NCI-H187 treated with DMSO at 0.1 percent for 48 hours (cell line): Measurements from ENCODE around the gene KLHL14.
"Not testable (repeated sequence)": the region's sequence is repeated elsewhere in the genome, so short reads cannot be mapped to it uniquely, and the experiment has no call there.

Experiments used
- DNase-seq: peaks from one replicate; lab custom pipeline; 2025; lab: John Stamatoyannopoulos, UW

KLHL14 gene

DNA sequence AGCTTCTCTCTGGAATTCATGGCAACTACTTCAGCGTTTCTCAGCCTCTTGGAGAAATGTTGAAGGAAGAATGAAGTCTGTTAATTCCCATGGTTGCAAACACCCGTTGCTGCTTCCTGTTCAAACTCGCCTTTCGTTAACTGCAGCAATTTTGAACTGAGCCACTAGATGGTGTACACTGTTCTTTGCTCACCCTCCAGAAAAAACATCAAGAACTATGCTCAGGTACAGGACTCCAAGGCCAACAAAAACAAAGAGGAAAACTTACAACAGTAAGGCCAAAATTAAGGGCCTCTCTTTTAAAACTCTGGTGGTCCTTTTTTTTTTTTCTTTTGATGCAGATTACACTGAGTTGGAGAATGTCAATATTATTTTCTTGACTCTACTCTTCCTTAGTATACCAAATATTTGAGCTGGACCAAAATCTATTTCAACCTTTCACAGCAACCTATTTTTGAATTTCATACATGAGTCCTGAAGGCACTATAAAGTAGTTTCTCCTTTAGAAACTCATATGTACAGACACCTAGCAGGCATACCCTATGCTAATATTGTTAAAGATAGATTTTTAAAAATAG is 58.2 kb downstream of the KLHL14 start:
- DNase-seq = peak; percentile 23

DNA sequence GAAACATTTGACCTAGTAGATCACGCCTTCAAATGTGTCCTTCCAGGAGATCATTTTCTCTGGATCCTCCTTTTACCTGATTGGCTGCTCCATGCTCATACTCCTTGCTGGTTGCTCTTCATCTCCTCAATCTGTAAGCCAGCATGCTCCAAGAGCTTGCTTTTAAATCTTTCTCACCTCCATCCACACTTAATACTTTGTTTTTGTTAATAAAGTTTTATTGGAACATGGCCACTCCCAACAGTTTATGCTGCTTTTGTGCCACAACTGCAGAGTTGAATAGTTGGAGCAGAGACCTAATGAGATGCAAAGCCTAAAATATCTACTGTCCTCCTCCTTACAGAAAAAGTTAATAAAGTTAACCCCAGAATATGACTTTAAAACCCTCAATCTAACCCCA is 60.0 kb downstream of the KLHL14 start:
- DNase-seq = no peak

DNA sequence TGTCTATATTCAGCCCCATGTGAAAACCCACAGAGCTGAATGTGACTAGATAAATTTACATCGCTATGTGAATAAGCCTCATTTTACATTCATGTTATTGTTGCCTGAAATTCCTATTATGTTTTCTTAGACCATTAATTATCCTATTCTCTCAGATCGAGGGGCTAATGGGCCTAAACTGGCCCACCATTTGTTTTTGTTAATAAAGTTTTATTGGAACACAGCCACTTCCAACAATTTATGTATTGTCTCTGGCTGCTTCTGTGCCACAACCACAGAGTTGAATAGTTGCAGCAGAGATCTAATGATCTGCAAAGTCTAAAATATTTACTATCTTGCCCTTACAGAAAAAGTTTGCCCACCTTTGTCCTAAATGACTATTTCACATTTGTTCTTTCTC is 61.0 kb downstream of the KLHL14 start:
- DNase-seq = no peak

- DNase-seq = no peak
These were observed 65.2 kb downstream of the KLHL14 start for GRCh38 chr18:32707586-32707985.

- DNase-seq = no peak
These were observed 65.7 kb downstream of the KLHL14 start for GRCh38 chr18:32707147-32707546.

- no peak for DNase-seq
These were observed 71.5 kb downstream of the KLHL14 start for GRCh38 chr18:32701313-32701712.

DNA sequence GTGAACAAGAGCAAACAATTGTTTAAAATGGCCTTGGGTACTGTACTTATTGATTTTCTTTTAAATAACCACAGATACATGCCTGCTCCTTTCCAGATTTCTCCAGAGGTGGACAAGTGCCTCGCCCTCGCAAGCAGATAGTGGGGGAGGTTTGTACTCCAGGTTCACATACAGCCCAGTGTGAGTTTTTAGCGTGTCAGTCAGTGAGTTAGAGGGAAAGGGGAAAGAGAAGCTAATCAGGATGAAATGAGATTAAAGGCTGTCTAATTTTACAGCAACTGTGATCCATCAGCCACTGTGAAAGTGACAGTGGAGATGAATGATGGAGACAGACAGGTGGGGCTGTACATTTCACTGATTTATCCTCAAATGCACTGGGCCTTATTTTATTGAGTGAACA is 74.7 kb downstream of the KLHL14 start:
- no peak for DNase-seq

DNA sequence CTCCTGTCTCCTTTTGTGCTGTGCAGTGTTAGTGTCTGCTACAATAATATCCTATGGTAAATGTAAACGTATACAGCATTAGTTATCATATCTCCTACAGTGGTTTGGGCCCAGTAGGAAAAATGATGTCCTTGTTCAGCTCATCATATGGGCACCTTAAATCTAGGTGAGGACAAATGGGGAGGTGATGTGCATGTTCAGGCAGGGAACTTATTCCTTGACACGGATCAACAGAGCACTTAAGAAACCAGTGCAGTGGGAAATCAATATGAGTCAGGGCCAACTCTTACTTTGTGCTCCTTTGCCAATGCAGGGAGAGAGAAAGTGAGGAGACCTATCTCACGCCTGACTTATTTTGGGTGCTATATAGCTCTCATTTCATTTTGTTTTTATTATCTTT is 76.4 kb downstream of the KLHL14 start:
- no peak for DNase-seq

DNA sequence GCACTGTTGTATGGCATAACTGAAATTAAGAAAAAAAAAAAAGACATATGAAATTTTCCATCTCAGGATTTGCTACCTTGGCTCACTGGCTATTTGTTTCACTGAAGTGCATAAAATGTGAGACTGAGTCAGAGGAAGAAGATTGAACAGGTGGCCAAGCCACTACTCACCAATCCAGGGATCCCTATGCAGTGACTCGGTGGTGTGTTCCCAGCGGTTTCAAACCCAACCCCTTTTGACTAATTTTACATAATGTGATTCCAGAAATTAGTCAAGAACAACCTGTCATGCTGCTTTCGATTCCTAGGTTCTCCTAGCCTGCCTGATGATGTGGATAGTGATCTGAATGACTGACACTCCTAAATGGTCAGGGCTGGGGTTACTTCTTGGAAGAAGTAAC is 77.3 kb downstream of the KLHL14 start:
- no peak for DNase-seq

- no peak for DNase-seq
These were observed 84.0 kb downstream of the KLHL14 start for GRCh38 chr18:32688821-32689220.

DNA sequence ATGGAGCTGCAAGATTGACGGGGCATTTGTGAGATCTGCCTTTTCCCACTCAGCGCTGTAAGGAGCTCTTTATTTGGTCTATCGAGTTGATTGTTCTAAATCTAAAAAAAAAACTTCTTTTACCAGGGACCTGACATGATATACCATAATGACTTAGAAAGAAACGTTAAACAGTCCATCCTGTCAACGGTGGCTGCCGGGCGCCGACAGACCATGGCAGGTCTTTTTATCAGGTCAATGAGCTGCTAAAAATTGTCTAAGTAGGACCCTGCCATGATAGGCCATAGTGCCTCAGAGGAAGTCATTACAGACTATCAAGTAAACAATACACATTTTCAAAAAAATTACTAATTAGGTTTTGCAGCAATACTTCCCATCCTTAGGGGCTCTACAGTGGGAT is 87.9 kb downstream of the KLHL14 start:
- no peak for DNase-seq

GRCh38 chr18:32684096-32684495 is 88.7 kb downstream of the KLHL14 start:
- DNase-seq = no peak

DNA sequence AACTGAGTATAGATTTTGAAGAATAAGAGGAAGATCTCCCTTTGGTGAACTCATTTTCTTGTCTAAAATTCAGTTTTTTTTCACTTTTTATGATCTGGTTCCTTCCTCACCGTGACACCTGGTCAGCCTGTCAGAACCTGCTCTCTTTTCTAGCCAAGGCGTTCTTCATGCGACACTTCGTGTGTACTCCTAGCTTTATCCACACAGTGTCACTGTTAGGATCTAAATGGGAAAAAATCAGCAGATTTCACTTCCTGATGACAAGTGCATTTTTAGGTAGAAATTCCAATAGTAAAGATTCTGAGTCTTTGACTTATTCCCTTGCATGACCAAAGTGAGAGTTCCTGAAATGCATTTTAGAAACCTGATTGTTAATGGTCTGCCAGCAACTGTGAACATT is 89.8 kb downstream of the KLHL14 start:
- DNase-seq = no peak

DNA sequence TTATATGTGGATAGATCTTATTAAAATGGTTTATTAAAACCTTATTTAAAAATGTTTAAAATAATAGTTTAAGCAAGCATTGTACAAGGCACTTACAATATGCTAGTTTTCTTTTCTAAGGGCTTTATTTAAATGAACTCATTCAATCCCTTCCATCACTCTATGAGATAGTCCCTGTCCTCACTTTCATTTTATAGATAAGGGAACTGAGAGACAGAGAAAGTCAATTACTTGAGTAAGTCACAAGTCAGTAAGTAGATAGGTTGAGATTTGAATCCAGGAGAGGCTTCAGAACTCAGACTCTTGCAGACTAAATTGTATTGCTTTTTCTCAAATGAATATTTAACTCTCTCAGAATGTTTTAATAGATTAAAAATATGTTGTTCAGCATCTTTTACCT is 95.2 kb downstream of the KLHL14 start:
- no peak for DNase-seq

DNA sequence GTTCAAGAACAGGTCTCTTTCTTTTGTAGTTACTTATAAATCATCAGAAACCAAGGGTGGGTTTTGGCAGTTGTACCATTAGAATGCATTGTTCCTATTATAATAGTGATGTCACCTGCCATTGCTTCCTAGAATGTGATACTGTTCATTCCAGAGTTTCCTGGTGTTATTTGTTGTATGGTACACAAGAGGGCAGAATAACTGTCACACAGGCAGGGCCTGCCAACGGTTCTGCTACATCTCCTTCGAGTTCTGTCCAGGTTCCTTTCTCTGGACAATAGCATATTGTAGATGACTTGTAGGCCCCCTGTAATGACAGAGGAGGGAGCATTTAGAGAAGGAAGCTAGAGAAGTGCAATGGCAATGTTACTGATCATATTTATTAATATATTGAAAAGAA is 98.3 kb downstream of the KLHL14 start:
- no peak for DNase-seq

- no peak for DNase-seq
These were observed 100.4 kb downstream of the KLHL14 start for GRCh38 chr18:32672398-32672797.

- no peak for DNase-seq
These were observed 102.1 kb downstream of the KLHL14 start for GRCh38 chr18:32670727-32671126.

DNA sequence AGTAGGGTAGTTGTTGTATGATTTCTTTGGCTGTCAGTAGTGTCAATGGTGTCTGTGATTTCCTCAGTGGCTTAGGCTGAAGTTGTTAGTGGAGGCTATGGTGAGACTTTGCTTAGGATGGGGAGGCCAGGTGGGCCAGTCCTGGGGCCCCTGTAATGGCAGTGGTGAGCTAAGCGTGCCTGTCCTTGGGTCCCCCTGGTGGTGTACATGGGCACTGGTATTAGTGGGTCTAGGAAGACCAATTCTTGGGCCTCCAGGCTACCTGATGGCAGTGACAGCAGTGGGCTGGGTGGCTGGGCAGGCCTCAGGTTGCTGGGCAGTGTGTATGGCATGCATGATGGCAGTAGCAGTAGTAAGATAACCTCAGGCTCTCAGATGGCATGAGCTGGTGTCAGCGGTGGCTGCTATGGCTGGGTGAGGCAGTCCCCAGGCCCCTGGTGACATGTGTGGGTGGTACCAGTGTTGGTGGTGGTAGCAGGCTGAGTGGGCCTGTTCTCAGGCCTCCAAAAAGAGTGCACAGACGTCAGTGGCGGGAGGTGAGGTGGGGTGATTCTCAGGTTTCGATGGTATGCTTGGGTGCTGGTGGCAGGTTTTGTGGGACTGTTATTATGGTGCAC is 103.2 kb downstream of the KLHL14 start:
- DNase-seq = no peak

GRCh38 chr18:32668956-32669355 is 103.9 kb downstream of the KLHL14 start:
- no peak for DNase-seq

DNA sequence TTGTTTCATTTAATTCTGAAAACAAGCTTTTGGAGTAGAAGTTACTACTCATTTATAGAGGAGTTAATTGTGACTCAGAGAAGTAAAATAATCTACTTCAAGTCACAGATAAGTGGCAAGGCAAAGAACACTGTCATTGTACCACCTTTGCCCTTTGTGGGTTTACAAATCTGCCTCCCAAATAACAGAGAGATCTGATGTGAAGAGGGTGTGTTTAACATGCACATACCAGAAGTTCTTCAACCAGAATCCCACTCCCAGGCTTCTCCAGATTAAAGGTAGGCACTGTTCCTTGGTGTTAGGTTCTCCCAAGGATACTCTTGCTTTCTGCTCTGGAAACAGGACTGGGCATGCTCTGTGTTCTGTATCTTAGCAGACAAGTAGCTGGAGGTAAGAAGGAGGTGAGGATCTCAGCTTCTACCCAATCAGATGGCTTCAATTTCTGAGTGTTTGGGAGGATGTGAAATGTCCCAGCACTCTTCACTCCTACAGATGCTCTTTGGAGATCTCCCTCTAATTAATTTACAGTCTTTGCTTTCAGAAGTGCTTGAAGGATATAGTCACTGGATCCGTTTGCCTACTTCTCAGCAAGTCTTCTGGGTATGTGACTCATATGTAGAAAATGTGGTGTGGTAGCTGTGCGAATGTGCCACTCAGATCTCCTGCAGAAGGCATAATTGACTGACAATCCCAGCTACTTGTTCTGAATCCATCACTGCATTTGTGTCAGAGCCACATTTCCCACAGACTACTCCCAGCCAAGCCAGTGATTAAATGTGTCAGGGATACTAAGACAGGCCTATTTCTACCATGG is 111.1 kb downstream of the KLHL14 start:
- no peak for DNase-seq

DNA sequence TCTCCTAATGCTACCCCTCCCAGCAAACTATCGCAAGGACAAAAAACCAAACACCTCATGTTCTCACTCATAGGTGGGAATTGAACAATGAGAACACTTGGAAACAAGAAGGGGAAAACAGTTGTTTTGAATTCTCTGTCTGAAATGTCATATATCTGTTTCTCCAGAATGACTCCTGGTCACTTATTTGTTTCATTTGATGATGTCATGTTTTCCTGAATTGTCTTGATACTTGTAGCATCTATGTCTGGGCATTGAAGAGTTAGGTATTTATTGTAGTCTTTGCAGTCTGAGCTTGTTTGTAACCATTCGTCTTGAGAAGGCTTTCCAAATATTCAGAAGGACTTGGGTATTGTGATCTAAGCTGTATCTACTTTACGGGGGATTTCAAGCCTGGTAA is 118.3 kb downstream of the KLHL14 start:
- not testable (repeated sequence) for DNase-seq

DNA sequence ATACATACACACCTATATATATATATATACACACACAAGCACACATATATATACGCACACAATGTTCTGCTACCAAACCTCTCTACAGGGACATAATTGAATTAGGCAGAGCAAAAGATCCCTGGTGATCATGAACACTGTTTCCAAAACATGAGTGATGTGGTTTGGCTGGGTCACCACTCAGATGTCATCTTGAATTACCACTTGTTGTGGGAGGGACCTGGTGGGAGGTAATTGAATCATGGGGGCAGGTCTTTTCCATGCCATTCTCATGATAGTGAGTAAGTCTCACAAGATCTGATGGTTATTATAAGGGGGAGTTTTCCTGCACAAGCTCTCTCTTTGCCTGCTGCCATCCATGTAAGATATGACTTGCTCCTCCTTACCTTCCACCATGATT is 135.2 kb downstream of the KLHL14 start:
- DNase-seq = not testable (repeated sequence)

GRCh38 chr18:32637226-32637625 is 135.6 kb downstream of the KLHL14 start:
- no peak for DNase-seq
